ENCODE results near the gene MAP3K14.
A peak's percentile ranks its signal among the peaks of the same experiment; 100 is the strongest.
"Not testable (repeated sequence)": the region's sequence is repeated elsewhere in the genome, so short reads cannot be mapped to it uniquely, and the experiment has no call there.

The MAP3K14 gene

DNA sequence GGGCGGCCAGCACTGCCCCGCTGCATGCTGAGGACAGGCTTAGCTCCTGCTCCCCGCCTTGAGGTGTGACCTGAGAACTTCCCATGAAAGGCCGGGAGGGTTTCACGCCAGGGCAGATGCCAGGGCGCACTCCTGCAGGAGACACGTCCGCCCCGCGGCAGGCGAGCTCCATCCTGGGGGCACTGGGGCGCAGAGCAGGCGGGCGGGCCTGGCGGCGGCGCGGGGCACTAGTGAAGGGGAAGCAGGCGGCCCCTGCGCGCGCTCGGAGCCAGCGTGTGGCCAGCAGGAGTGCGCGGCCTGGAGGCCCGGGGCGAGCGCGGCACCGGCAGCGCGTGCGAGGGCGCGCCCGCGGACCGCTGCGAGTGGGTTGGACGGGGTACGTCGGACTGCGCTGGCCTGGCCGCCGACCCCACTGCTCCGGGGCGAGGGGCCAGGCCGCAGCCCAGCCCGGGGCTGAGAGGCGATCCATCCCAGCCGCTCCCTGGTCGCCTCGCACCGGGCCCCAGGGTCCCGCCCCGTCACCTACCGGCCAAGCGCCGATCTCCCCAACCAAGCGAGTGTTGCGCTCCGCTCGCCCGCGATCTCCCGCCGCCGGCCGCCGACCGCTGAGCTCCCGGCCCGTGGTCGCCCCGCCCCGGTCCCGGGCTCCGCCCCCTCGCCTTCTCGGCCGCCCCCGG, at the start of gene MAP3K14:
MAP3K14 (minus strand) TSS at position 587 of the 677 bp plus-strand sequence. CDS start 26,275 bp downstream, outside the sequence.
- peak; percentile 70 for DNase-seq (ENCODE audit: low spot score)

GRCh38 chr17:45366049-45366448, 49.2 kb upstream of the MAP3K14 start:
- no peak for DNase-seq (ENCODE audit: low spot score)

DNA sequence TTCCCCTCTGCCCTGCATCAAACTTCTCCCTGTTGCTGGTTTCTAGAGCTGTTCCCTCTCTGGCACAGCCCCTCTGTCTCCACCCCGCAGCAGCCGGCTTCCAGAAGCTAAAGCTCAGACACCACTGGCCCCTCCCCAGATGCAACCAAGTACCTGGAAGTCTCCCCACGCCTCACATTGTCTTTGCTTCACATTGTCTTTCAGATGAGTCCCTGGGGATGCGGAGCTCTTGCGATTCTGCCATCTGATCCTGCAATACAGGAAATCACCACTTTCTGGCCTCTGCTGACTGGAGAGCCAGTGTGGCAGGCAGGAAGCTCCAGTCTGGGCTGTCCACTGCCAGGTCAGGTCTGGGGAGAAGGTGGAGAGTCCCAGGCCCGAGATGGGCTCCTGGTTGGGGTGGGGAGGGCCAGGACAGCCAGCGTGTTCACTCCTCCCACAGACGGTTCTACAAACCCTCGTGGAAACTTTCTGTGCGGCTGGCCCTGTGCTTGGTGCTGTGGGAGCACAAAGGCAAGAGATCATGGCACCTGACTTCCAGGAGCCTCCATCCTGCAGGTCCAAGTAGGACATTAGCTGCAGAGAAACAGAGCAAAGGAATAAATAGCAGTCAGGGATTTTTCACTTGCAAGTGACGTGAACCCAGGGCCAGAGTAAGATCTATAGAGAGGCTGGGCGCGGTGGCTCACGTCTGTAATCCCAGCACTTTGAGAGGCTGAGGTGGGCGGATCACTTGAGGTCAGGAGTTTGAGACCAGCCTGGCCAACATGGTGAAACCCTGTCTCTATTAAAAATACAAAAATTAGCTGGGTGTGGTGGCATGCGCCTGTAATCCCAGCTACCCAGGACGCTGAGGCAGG, 47.9 kb upstream of the MAP3K14 start:
- no peak for DNase-seq (ENCODE audit: low spot score)

GRCh38 chr17:45363498-45363897, 46.7 kb upstream of the MAP3K14 start:
- DNase-seq (ENCODE audit: low spot score), result no peak

DNA sequence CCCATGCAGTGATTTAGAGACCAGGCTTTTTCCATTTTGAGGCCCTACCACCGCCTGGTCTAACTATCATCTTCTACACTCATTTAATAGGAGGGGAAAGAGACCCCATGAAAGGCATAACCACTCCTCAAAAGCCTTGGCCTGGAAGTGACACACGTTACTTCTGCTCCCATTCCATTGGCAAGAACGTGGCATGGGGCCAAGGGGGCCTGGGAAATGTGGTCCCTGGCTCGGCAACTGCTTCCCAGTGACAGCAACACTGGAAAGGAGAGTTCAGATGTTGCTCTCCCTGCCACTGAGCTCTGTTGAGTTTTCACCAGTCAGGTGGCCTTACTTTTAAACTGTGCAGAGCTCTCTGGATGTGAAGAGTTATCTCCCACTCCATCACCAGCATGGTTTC, 45.2 kb upstream of the MAP3K14 start:
- DNase-seq (ENCODE audit: low spot score), result no peak

- DNase-seq (ENCODE audit: low spot score), result no peak
Measured at GRCh38 chr17:45361451-45361850, 44.6 kb upstream of the MAP3K14 start.

GRCh38 chr17:45357364-45357997, 40.7 kb upstream of the MAP3K14 start:
- no peak for DNase-seq (ENCODE audit: low spot score)

GRCh38 chr17:45355087-45355486, 38.3 kb upstream of the MAP3K14 start:
- no peak for DNase-seq (ENCODE audit: low spot score)

GRCh38 chr17:45353043-45353442, 36.2 kb upstream of the MAP3K14 start:
- DNase-seq (ENCODE audit: low spot score), result no peak

- no peak for DNase-seq (ENCODE audit: low spot score)
Measured at GRCh38 chr17:45351831-45352230, 35.0 kb upstream of the MAP3K14 start.

DNA sequence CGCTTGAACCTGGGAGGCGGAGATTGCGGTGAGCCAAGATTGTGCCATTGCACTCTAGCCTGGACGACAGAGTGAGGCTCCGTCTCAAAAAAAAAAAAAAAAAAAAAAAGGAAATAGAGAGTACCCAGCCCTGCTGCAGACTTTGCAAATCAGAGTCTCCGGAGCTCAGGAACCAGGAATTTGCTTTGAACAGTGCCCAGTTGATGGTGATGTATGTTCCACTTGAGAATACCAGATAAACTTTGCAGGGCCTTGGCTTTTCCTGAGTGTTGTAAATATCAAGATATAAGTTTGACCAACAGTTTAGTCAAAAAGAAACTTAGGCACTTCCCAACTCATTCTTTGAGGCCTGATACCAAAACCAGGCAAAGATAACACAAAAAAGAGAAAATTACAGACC, 30.6 kb upstream of the MAP3K14 start:
- no peak for DNase-seq (ENCODE audit: low spot score)

DNA sequence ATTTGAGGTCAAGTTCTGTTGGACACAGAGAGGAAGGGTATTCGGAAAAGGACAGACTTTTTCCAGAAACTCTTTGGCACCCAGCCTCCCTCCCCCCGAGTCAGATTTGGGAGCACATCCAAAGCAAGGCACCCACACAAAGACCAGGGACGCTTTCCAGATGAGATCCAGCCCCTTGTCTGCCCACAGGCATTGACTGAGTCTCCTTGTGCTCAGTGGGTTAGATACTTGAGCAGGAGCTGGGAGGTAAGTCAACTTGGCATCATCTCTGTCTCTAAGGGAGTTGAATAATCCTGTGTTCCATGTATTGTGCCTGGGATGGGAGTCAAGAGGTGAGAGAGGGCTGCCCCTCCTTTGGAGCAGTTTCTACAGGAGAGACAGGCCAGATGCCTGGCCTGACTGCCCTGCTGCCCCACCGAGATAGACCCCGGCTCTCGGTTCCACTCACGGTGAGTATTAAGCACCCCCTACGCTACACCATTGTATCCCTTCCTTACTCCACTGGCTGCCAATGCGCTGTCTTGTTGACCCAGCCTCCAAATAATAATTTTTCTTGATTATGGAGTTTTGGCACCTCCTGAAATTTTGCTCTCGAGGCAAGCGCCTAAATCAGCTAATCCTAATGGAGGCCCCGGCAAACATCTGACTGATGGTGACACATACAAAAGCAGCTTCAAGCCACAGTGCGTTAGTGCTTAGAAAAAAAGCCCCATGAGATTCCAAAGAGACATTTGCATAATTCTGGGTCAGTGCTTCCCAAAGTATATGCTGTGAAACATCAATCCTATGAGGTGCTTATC, 29.6 kb upstream of the MAP3K14 start:
- DNase-seq (ENCODE audit: low spot score), result no peak

DNA sequence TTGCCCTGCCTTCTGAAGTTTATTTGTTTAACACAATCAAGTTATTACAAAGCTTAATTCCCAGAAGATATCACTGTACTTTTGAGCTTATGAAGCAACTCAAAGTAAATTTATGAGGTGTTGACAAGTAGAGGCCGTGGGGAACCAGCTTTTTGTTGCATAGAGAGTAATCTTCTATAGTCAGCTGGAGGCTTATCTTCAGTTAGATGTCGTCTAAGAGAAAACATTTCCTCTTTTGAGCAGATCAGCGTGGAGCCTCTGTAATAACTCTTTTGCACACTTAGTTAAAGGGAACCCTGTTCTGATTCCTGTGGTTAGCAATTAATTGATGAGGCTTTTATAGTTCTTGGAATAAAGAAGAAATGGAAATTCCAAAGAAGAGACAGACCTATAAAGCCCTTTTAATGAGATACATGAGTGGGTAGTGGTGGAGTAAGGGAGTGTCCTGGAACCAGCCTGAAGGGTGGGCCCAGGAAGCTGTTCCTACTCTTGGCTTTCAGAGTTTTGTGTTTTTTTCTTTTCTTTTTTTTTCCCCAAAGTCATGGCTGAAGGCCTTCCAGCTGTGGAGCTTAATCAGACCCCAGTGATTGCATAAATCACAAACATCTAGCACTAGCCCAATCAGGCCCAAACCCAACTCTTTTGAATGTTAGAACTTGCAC, 28.9 kb upstream of the MAP3K14 start:
- DNase-seq (ENCODE audit: low spot score), result no peak

DNA sequence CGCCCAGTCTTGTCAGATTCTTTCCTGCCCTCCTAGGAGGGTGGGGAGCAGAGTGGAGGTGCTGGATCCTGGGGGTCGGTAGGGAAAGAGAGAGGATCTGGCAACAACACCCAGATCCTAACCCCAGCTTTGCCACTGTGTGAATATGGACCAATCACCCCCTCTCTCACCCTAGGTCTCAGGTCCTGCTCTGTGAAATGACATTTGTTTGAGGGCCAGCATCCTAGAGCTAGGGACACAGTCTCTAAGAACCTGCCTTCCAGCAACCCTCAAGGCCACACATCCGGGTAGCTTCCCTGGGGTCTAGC, 28.4 kb upstream of the MAP3K14 start:
- no peak for DNase-seq (ENCODE audit: low spot score)

DNA sequence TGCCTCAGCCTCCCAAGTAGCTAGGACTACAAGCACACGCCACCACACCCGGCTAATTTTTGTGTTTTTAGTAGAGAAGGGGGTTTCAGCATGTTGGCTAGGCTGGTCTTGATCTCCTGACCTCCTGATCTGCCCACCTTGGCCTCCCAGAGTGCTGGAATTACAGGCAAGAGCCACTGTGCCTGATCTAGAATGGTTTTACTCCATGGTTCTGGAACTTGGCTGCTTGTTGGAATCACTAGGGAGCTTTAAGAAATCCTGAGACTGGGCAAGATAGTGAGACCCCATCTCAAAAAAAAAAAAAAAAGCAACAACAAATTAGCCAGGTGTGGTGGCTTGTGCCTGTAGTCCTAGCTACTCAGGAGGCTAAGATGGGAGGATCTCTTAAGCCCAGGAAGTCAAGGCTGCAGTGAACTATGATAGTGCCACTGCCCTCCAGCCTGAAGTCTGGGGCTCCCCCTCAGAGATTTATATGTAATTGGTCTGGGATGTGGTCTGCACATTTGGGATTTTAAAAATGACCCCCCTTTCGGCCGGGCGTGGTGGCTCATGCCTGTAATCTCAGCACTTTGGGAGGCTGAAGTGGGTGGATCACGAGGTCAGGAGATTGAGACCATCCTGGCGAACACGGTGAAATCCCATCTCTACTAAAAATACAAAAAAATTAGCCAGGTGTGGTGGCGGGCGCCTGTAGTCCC, 27.3 kb upstream of the MAP3K14 start:
- DNase-seq (ENCODE audit: low spot score), result not testable (repeated sequence)

- DNase-seq (ENCODE audit: low spot score), result no peak
Measured at GRCh38 chr17:45342871-45343526, 26.2 kb upstream of the MAP3K14 start.

GRCh38 chr17:45342306-45342705, 25.5 kb upstream of the MAP3K14 start:
- DNase-seq (ENCODE audit: low spot score), result no peak

GRCh38 chr17:45341533-45342158, 24.8 kb upstream of the MAP3K14 start:
- no peak for DNase-seq (ENCODE audit: low spot score)

- no peak for DNase-seq (ENCODE audit: low spot score)
Measured at GRCh38 chr17:45339646-45340605, 23.1 kb upstream of the MAP3K14 start.
